Activated CD8-positive, alpha-beta memory T cell treated with anti-CD3 and anti-CD28 coated beads, Interleukin-2, amount 50 U/mL, for 1 hour (primary cell): ENCODE results near the gene LMTK2.
"Not testable (repeated sequence)": the region's sequence is repeated elsewhere in the genome, so short reads cannot be mapped to it uniquely, and the experiment has no call there.

Source experiments
- DNase-seq: peaks from one replicate; pipeline ENCODE4 v3.0.0-alpha.2; 2020; ENCODE audit errors: extremely low read depth

LMTK2 gene

GRCh38 chr7:98105942-98106544 lies 619 bp upstream of the LMTK2 start:
- no peak for DNase-seq

GRCh38 chr7:98107313-98107721 lies 655 bp downstream of the LMTK2 start:
- no peak for DNase-seq

- DNase-seq: no peak
Measured at GRCh38 chr7:98110249-98111022, 3.8 kb downstream of the LMTK2 start.

GRCh38 chr7:98112077-98112476 lies 5.4 kb downstream of the LMTK2 start:
- DNase-seq: no peak

GRCh38 chr7:98115746-98116525 lies 9.3 kb downstream of the LMTK2 start:
- no peak for DNase-seq

- DNase-seq: no peak
Measured at GRCh38 chr7:98116656-98117461, 10.2 kb downstream of the LMTK2 start.

GRCh38 chr7:98119256-98119918 lies 12.7 kb downstream of the LMTK2 start:
- DNase-seq: no peak

GRCh38 chr7:98120559-98120958 lies 13.9 kb downstream of the LMTK2 start:
- no peak for DNase-seq

- DNase-seq: not testable (repeated sequence)
Measured at GRCh38 chr7:98121388-98121787, 14.7 kb downstream of the LMTK2 start.

GRCh38 chr7:98123365-98123696 lies 16.7 kb downstream of the LMTK2 start:
- no peak for DNase-seq

- DNase-seq: no peak
Measured at GRCh38 chr7:98125759-98126158, 19.1 kb downstream of the LMTK2 start.

- DNase-seq: no peak
Measured at GRCh38 chr7:98126311-98127142, 19.9 kb downstream of the LMTK2 start.

- DNase-seq: no peak
Measured at GRCh38 chr7:98128346-98128745, 21.7 kb downstream of the LMTK2 start.

- no peak for DNase-seq
Measured at GRCh38 chr7:98130959-98131358, 24.3 kb downstream of the LMTK2 start.

GRCh38 chr7:98133181-98133580 lies 26.5 kb downstream of the LMTK2 start:
- DNase-seq: no peak

- DNase-seq: no peak
Measured at GRCh38 chr7:98133621-98134303, 27.1 kb downstream of the LMTK2 start.

- DNase-seq: no peak
Measured at GRCh38 chr7:98134420-98135228, 28.0 kb downstream of the LMTK2 start.

GRCh38 chr7:98135984-98136383 lies 29.3 kb downstream of the LMTK2 start:
- no peak for DNase-seq

GRCh38 chr7:98136423-98136822 lies 29.8 kb downstream of the LMTK2 start:
- DNase-seq: no peak
